ENCODE data around the gene ZIC2. TPM values are rescaled to one million over a fixed set of nuclear protein-coding genes. Genes with fewer than 3 reads are reported as not detected.

The ZIC2 gene
- total and polyA plus RNA-seq, 2 experiments from 2014 or later = not detected

DNA sequence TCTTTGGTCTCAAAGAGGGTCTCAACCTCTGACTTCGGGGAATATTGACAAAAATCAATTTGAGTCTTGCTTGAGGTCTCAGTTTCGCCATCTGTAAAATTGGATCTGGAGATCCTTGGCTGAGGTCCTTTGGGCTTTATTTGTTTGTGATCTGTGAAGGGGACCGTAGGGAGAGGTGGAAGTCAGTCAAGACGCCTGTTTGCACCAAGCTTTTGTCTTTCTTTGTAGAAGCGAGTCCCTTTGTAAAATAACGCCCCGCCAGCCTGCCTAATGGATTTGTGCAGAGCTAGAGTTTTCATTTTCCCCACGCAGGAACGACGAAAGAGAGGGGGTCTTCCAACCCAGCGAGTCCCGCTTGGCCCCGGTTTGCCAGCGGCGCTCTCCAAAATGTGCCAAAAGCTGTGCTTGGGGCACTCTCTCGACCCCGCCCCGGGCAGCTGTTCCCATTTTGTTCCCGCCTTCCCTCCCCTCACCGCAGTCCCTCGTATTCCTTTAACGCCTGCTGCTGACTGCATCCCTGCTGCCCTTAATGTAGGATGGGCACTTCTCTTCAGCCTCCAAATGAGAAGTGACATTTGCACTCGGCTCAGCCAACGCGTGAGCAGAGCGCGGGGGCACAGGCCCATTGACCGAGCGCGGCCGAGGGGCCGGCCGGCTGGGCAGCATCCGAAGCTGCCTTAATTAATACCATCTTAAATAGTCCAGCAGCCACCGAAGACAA lies 23.0 kb upstream of the ZIC2 start:
- no peak overlapping the region for H2AFZ ChIP-seq
- no peaks in the 10 kb centered on the region for H3K9me3 ChIP-seq (ENCODE audit: low read depth)
- no peak overlapping the region for H3K4me3 ChIP-seq
- H3K27me3 ChIP-seq (replicated peaks; ENCODE audit: insufficient read depth) = peaks cover 96% of the 10 kb centered on the region
- no peaks in the 10 kb centered on the region for H3F3A ChIP-seq (ENCODE audit: insufficient read depth)
- 13 to 14% methylated on average over 33 to 35 of the region's 35 CpGs for WGBS, 2 experiments (ENCODE audit: low coverage in 1 of 2, low lambda C conversion rate in 2 of 2, missing lambda C conversion rate in 2 of 2)
- no peak overlapping the region for H3K4me2 ChIP-seq (ENCODE audit: unreplicated experiment)
- in situ Hi-C loops (cut with MboI) = no loop called here
- H3K4me1 ChIP-seq (ENCODE audit: insufficient read depth) = 0 out of 2 replicates have a peak, but pooled peaks cover 3% of the 10 kb centered on the region
- no peaks in the 10 kb centered on the region for H3K79me2 ChIP-seq (ENCODE audit: insufficient read depth)
- H3K9me2 ChIP-seq (ENCODE audit: insufficient read depth) = no peaks in the 10 kb centered on the region
- no peak for DNase-seq
- no peaks in the 10 kb centered on the region for H3K36me3 ChIP-seq (ENCODE audit: low read depth)
- H4K20me1 ChIP-seq (ENCODE audit: insufficient read depth) = no peaks in the 10 kb centered on the region
- no peak overlapping the region for H3K9ac ChIP-seq
- TF ChIP-seq EZH2phosphoT487 (IDR thresholded peaks at IDR 0.05; ENCODE audit: insufficient read depth, low read depth) (no peak; the same call in 1 of the 2 replicates), EZH2 (IDR thresholded peaks at IDR 0.05; ENCODE audit: insufficient read depth, poor library complexity, severe bottlenecking) (no peak)
- no peak overlapping the region for H3K27ac ChIP-seq

DNA sequence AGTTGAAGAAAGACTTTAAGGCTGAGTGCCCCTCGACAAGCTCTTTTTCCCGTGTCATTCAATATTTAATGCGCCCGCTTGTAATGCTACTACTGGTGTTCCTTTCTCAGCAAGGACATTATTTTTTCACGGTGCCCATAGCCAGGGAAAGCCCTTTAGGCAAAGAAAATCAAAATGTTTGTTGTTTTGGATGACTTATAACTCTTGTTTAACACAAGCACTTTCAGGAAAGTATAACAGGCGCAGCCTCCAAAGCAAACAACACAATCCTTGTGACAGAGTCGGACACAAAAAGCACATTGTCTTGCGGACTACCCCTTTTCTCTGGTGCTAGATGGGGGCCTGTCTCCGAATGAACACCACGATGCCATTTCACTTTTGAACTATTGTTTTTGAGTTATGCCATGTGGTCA lies 22.5 kb upstream of the ZIC2 start:
- H3F3A ChIP-seq (ENCODE audit: insufficient read depth) = no peaks in the 10 kb centered on the region
- H3K9me2 ChIP-seq (ENCODE audit: insufficient read depth) = no peaks in the 10 kb centered on the region
- no peak overlapping the region for H3K4me3 ChIP-seq
- H2AFZ ChIP-seq = no peak overlapping the region
- H3K9me3 ChIP-seq (ENCODE audit: low read depth) = no peaks in the 10 kb centered on the region
- H3K4me2 ChIP-seq (ENCODE audit: unreplicated experiment) = no peak overlapping the region
- H3K27me3 ChIP-seq (replicated peaks; ENCODE audit: insufficient read depth) = peaks cover 97% of the 10 kb centered on the region
- no peak for DNase-seq
- in situ Hi-C loops (cut with MboI) = no loop called here
- no peak for TF ChIP-seq EZH2 (IDR thresholded peaks at IDR 0.05; ENCODE audit: insufficient read depth, poor library complexity, severe bottlenecking)
- TF ChIP-seq EZH2phosphoT487 (IDR thresholded peaks at IDR 0.05; ENCODE audit: insufficient read depth, low read depth) = 0 out of 2 replicates have a peak, but pooled peaks have one; percentile 23
- no peak overlapping the region for H3K27ac ChIP-seq
- H3K36me3 ChIP-seq (ENCODE audit: low read depth) = no peaks in the 10 kb centered on the region
- WGBS, 2 experiments (ENCODE audit: low coverage in 1 of 2, low lambda C conversion rate in 2 of 2, missing lambda C conversion rate in 2 of 2) = 29 to 38% methylated on average over 10 of the region's 10 CpGs
- 0 out of 2 replicates have a peak, but pooled peaks cover 3% of the 10 kb centered on the region for H3K4me1 ChIP-seq (ENCODE audit: insufficient read depth)
- H3K9ac ChIP-seq = no peak overlapping the region
- H3K79me2 ChIP-seq (ENCODE audit: insufficient read depth) = no peaks in the 10 kb centered on the region
- no peaks in the 10 kb centered on the region for H4K20me1 ChIP-seq (ENCODE audit: insufficient read depth)

DNA sequence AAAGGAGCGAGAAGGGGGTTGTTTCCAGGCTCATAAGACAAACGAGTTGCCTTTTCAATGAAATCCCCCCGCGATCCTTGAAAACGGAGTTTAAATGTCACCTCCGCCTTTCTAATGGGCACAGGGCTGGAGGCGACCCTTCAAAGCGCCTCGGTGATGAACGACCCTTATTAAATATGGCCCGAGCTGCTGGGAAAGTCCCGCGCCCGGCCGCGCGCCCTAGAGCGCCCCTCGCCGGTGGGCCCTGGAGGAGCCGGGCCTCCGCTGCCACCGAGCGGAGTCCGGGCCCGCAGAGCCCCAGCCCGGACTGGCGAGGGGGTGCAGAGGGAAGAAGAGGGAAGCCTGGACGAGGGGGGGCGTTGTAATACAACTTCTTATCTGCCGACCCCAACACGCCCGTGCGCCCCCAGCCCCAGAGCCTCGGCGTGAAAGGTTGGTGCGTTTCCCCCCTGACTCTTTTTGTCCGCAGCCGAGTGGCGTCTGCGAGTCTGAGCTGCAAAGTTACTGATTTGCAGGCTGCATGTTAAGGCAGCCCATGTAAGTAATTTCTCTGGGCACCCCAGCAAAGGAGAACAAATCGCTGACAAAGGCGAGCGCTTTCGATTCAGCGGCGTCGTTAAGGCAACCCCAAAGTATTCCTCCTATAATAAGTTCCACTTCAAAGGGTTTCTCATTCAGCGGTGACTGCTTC lies 21.9 kb upstream of the ZIC2 start:
- peak; percentile 37 for DNase-seq
- no peak overlapping the region for H3K27ac ChIP-seq
- no peaks in the 10 kb centered on the region for H3K9me2 ChIP-seq (ENCODE audit: insufficient read depth)
- no peaks in the 10 kb centered on the region for H3K9me3 ChIP-seq (ENCODE audit: low read depth)
- peaks cover 97% of the 10 kb centered on the region for H3K27me3 ChIP-seq (replicated peaks; ENCODE audit: insufficient read depth)
- no peaks in the 10 kb centered on the region for H3K36me3 ChIP-seq (ENCODE audit: low read depth)
- H3K79me2 ChIP-seq (ENCODE audit: insufficient read depth) = no peaks in the 10 kb centered on the region
- H3K9ac ChIP-seq = no peak overlapping the region
- peak overlapping the region; percentile 41 for H3K4me2 ChIP-seq (ENCODE audit: unreplicated experiment)
- 6 to 11% methylated on average over 44 of the region's 49 CpGs for WGBS, 2 experiments (ENCODE audit: low coverage in 1 of 2, low lambda C conversion rate in 2 of 2, missing lambda C conversion rate in 2 of 2)
- TF ChIP-seq EZH2 (IDR thresholded peaks at IDR 0.05; ENCODE audit: insufficient read depth, poor library complexity, severe bottlenecking) (no peak), EZH2phosphoT487 (IDR thresholded peaks at IDR 0.05; ENCODE audit: insufficient read depth, low read depth) (no peak)
- H3F3A ChIP-seq (ENCODE audit: insufficient read depth) = no peaks in the 10 kb centered on the region
- H3K4me1 ChIP-seq (ENCODE audit: insufficient read depth) = 0 out of 2 replicates have a peak, but pooled peaks cover 3% of the 10 kb centered on the region
- H2AFZ ChIP-seq = no peak overlapping the region
- in situ Hi-C loops (cut with MboI) = no loop called here
- H3K4me3 ChIP-seq = peak overlapping the region; percentile 40; the same call in 1 of the 2 replicates
- H4K20me1 ChIP-seq (ENCODE audit: insufficient read depth) = no peaks in the 10 kb centered on the region

DNA sequence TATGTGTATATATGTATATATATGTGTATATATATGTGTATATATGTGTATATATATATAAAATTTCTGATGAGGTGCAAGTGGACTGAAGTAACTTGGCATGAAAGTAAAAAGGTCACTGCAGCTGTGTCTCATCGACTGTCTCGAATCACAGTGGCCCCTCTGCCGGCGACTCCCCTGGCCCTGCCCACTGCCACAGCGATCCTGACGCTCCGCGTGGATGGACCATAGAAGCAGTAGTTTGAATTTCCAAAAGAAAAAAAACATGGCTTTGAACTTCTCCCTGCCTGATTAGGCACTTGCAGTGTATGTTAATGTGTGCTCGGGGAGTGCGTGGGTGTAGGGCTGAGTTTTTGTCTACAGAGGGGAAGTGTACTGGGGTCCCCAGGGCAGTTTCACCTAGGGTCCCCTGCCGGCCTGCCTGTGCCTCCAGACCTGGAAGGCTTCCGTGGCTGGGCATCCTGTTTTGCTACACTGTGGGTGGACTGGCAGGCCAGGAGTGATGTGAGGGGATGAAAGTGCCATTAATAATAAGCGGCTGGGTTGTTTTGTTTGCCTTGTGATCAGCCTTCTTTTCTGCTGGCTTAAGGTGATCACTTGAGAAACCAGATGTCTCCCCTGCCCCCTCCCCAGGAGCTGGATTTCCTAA lies 20.8 kb upstream of the ZIC2 start:
- no peaks in the 10 kb centered on the region for H3K9me2 ChIP-seq (ENCODE audit: insufficient read depth)
- no peak overlapping the region for H2AFZ ChIP-seq
- no peaks in the 10 kb centered on the region for H3F3A ChIP-seq (ENCODE audit: insufficient read depth)
- H4K20me1 ChIP-seq (ENCODE audit: insufficient read depth) = no peaks in the 10 kb centered on the region
- in situ Hi-C loops (cut with MboI) = no loop called here
- no peak for DNase-seq
- no peaks in the 10 kb centered on the region for H3K79me2 ChIP-seq (ENCODE audit: insufficient read depth)
- no peak overlapping the region for H3K4me3 ChIP-seq
- H3K9ac ChIP-seq = no peak overlapping the region
- H3K36me3 ChIP-seq (ENCODE audit: low read depth) = no peaks in the 10 kb centered on the region
- peaks cover 91% of the 10 kb centered on the region for H3K27me3 ChIP-seq (replicated peaks; ENCODE audit: insufficient read depth)
- no peak for TF ChIP-seq EZH2phosphoT487 (IDR thresholded peaks at IDR 0.05; ENCODE audit: insufficient read depth, low read depth)
- no peak for TF ChIP-seq EZH2 (IDR thresholded peaks at IDR 0.05; ENCODE audit: insufficient read depth, poor library complexity, severe bottlenecking)
- no peaks in the 10 kb centered on the region for H3K9me3 ChIP-seq (ENCODE audit: low read depth)
- no peak overlapping the region for H3K4me2 ChIP-seq (ENCODE audit: unreplicated experiment)
- 37 to 41% methylated on average over 13 of the region's 13 CpGs for WGBS, 2 experiments (ENCODE audit: low coverage in 1 of 2, low lambda C conversion rate in 2 of 2, missing lambda C conversion rate in 2 of 2)
- H3K27ac ChIP-seq = no peak overlapping the region
- 0 out of 2 replicates have a peak, but pooled peaks cover 3% of the 10 kb centered on the region for H3K4me1 ChIP-seq (ENCODE audit: insufficient read depth)
